GM12878 (cell line): Measurements from ENCODE around the gene METTL2B.
"Not testable (repeated sequence)": the region's sequence is repeated elsewhere in the genome, so short reads cannot be mapped to it uniquely, and the experiment has no call there.

Source experiments
- ATF3 ChIP-seq: IDR thresholded peaks from 2 replicates; pipeline ENCODE4 v1.6.1; 2011; ENCODE audit warnings: low read depth, mild to moderate bottlenecking, low read length, moderate library complexity, borderline replicate concordance; ENCODE audit errors: extremely low read depth
- BCL11A ChIP-seq: IDR thresholded peaks from 2 replicates; pipeline ENCODE4 v1.6.1; 2011; ENCODE audit warnings: low read depth, low read length
- CTCF ChIP-seq, 3 experiments: IDR thresholded peaks in 2 of 3; conservative IDR thresholded peaks in 1 of 3; 2 replicates each; pipeline ENCODE4 v1.5.1; 2011; ENCODE audit warnings: low read depth in 3 of 3, low read length in 3 of 3, mild to moderate bottlenecking in 3 of 3, control low read depth in 2 of 3, moderate library complexity in 2 of 3, inconsistent platforms in 1 of 3, mixed read lengths in 1 of 3; ENCODE audit not compliant: control insufficient read depth in 2 of 3, insufficient read depth in 1 of 3; ENCODE audit errors: extremely low read depth in 1 of 3
- EP300 ChIP-seq, 2 experiments: fragments of 150-350 bp in 1 of 2; IDR thresholded peaks; 2 replicates each; pipeline ENCODE4 v1.6.1; 2011 to 2012; ENCODE audit warnings: low read depth in 2 of 2, low read length in 2 of 2, borderline replicate concordance in 1 of 2, improper control_type of control experiment in 1 of 2, inconsistent platforms in 1 of 2; ENCODE audit not compliant: control insufficient read depth in 1 of 2
- EZH2 ChIP-seq: IDR thresholded peaks from 2 replicates; pipeline ENCODE4 v1.6.1; 2012; ENCODE audit warnings: low read depth, mild to moderate bottlenecking, control low read depth, inconsistent platforms, low read length, borderline replicate concordance; ENCODE audit not compliant: control insufficient read depth
- GABPA ChIP-seq: IDR thresholded peaks from 2 replicates; pipeline ENCODE4 v1.6.1; 2014; ENCODE audit warnings: antibody characterized with exemption, low read depth, mild to moderate bottlenecking, inconsistent platforms
- NKRF ChIP-seq: fragments of 450-650 bp; conservative IDR thresholded peaks from 2 replicates; pipeline ENCODE4 v1.6.1; 2017; ENCODE audit warnings: mild to moderate bottlenecking, moderate library complexity
- NRF1 ChIP-seq: conservative IDR thresholded peaks from 2 replicates; pipeline ENCODE4 v1.6.1; 2011; ENCODE audit warnings: mild to moderate bottlenecking, low read depth, low read length, improper control_type of control experiment
- POLR2A ChIP-seq: IDR thresholded peaks from 2 replicates; pipeline ENCODE4 v1.6.1; 2011; ENCODE audit warnings: low read depth, mild to moderate bottlenecking, low read length
- POLR2AphosphoS5 ChIP-seq: IDR thresholded peaks from 2 replicates; pipeline ENCODE4 v1.6.1; 2011; ENCODE audit warnings: mild to moderate bottlenecking, low read length, inconsistent platforms
- RCOR1 ChIP-seq: conservative IDR thresholded peaks from 2 replicates; pipeline ENCODE4 v1.6.1; 2012; ENCODE audit warnings: low read depth, low read length, improper control_type of control experiment
- TBL1XR1 ChIP-seq: IDR thresholded peaks from 2 replicates; pipeline ENCODE4 v1.6.1; 2012; ENCODE audit warnings: low read depth, low read length, improper control_type of control experiment
- USF2 ChIP-seq: IDR thresholded peaks from 2 replicates; pipeline ENCODE4 v1.6.1; 2011; ENCODE audit warnings: low read depth, low read length, improper control_type of control experiment, borderline replicate concordance
- ZNF274 ChIP-seq: IDR thresholded peaks from one replicate; pipeline ENCODE4 v1.8.0; 2011; ENCODE audit not compliant: insufficient read length, insufficient read depth

GRCh38 chr7:128542530-128542929 lies 66.0 kb downstream of the METTL2B start:
- TF ChIP-seq CTCF (IDR thresholded peaks at IDR 0.05 in 2 of 3, conservative IDR thresholded peaks at IDR 0.05 in 1 of 3; ENCODE audit: control insufficient read depth in 2 of 3, extremely low read depth in 1 of 3, insufficient read depth in 1 of 3, low read depth in 3 of 3, low read length in 3 of 3); TBL1XR1; ZNF274; USF2; POLR2AphosphoS5; EP300 (IDR thresholded peaks at IDR 0.05; ENCODE audit: borderline replicate concordance in 1 of 2, control insufficient read depth in 1 of 2, low read depth in 2 of 2, low read length in 2 of 2); EZH2; RCOR1; BCL11A; GABPA; ATF3; NKRF; POLR2A; NRF1: not testable (repeated sequence)
